GM21515 (cell line): Measurements from ENCODE around the gene RPL29.

ENCODE experiments used
- ATAC-seq: cut with Tn5 transposase; IDR thresholded peaks from one replicate; pipeline ENCODE4 v1.9.1; 2021; ENCODE audit not compliant: unreplicated experiment

The RPL29 gene

DNA sequence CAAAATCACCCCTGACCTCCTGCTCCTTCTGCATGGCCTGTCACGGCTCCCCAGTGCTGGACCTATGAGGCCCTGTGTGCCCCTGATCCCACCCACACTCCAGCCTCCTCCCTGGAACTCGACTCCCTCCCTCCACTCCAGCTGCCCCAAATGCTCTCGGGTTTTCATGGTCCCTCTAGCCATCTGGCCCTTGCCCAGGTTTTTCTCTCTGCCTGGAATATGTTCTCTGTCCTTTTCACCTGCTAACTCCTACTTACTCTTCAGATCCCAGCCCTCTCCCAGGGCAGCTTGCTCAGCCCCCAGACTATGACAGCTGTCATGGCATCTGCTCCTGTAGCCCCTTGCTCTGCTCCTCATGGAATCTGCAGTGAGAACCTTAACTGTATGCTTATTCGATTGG lies 30.3 kb upstream of the RPL29 start:
- ATAC-seq = no peak

DNA sequence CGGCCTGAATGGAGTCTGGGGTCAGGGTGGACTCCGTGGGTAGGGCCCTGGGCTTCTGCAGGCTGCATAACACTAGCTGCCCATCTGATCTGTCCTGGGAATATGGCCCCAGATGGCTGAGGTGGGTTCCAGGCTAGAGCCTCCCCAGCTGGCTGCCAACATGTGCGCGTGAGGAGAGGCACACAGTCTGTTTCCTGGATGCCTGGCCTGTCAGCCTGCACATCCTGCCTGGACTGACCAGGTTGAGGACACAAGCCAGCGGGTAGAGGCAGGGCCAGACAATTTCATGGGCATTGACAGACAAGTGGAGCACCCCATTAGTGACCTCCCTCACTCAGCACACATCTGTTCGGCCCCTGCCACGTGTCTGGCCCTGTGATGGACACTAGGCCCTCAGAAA lies 29.8 kb upstream of the RPL29 start:
- no peak for ATAC-seq

DNA sequence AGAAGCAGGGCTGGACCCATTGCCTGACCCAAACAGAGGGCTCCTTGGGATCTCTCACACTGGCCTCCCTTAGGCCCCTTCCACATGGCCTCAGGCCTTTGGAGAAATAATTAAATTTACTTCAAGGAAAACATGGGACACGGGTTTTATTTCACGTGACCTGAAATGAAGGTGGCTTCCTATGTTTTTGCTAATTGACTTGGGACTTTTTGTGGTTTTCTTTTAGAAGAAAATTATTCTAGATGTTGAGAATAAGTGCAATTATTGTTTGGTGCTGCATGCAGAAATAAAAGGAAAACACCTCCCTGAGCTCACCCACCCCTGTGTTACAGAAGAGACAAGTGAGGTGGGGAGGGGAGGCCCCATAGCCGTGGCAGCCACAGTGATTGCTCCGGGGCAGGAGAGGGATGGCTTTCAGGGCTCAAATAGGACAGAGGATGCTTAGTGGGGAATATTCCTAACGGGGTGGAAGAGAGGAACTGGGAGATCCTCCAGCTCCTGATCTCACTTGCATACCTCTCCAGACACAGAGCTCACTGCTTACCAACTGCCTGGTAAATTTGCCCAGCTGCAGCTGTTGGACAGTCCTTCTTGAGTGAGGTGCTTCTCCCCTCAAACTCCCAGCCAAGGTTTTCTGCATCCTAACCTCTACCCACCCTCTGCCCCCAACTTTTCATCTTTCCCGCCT lies 29.2 kb upstream of the RPL29 start:
- no peak for ATAC-seq

DNA sequence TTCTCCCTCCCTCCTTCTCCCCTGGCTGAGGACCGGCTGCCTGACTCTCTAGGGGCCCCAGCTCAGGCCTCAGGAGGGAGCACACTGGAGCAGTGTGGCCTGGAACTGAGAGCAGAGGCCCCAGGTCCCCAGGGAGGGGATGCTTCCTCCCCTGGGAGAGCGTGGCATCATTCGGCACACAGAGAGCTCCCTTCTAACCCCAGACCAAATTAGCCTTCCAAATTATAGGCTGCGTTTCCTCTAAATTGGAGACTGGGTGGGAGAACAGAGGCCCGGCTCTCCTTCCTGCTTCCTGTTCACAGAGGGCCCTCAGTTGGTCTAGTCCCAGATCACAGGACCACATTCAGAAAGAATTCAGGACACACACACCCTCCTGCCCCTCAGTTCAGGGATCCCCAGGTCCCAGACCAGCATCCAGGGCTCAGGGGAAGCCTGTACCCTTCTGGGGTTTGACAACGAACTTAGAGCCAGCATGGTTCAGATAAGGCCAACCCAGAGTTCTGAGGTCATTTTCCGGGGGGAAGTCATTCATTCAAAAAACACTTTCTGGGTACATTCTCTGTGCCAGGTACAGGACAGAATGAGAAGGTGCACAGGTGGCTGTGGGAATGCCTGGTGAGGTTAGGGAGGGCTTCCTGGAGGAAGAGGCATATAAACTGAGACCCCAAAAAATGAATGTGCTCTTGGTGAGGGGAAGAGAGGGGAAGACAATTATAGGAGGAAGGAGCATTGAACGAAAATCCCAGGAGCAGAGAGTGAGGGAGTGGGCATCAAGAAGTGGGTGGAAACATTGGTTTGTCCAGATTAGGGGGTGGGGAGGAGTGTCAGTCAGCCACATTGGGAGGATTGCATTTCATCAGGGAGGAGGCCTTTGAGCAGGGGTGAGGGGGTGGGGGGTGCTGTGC lies 28.4 kb upstream of the RPL29 start:
- peak; percentile 58 for ATAC-seq

DNA sequence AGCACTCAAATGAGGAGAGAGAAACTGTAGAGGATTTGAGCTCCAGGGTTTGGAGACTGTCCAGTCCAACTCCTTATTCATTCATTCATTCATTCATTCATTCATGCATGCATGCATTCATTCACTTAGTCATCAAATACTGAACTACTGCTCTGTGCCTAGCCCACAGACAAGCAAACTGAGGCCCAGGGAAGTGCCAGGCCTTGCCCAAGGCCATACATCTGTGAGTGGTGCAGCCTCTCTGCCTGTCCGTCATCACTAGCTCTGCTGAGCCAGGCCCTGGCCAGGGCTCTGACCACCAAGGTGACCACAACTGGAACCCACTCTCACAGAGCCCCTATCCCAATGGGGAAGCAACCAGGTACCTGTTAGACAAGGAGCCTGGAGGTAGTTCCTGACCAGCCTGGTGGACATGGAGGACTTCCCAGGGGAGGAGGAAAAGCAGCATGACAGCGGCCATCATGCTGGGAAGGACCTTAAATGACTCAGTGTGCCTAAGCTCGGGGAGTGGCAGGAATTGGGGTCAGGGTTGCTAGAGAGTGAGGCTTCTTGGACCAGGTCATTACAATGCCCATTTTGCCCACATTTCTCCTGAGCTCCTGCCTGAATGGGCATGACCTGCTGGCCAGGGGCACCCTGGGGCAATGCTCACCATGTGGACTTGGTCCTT lies 27.5 kb upstream of the RPL29 start:
- ATAC-seq = no peak

DNA sequence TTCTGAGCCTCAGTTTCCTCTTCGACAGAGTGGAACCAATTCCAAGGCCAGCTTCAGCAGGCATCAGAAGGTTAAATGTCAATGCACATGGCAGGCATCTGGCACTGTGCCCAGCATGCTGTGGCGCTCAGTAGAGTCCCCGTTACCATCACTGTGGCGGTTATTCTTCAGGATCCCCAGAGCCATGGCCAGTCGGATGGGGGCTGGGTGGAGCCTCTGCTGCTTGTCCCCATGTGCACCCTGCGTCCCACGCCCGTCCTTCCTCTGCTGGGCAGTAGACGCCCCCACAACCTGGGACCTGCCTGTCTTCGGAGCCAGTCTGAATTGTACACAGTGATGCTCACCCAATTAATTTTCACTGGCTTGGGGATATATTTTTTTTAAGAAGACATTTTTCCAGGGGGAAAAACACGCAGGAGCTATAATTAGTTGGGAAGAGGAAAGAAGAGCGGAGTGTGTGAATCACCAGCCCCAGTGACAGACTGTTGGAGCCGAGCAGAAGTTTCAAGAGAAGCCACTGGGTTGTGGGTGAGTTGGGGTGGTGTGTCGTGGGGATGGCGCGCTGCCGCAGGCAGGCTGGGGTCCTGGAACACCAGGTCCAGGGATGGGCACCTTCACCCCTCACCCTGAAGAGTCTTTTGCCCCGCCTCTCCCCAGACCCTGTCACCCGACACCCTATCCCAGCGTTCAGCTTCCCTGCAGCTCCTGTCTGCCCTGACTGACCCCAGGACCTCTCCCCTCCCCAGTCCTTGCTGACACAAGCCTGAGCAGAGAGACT lies 26.8 kb upstream of the RPL29 start:
- ATAC-seq = no peak

DNA sequence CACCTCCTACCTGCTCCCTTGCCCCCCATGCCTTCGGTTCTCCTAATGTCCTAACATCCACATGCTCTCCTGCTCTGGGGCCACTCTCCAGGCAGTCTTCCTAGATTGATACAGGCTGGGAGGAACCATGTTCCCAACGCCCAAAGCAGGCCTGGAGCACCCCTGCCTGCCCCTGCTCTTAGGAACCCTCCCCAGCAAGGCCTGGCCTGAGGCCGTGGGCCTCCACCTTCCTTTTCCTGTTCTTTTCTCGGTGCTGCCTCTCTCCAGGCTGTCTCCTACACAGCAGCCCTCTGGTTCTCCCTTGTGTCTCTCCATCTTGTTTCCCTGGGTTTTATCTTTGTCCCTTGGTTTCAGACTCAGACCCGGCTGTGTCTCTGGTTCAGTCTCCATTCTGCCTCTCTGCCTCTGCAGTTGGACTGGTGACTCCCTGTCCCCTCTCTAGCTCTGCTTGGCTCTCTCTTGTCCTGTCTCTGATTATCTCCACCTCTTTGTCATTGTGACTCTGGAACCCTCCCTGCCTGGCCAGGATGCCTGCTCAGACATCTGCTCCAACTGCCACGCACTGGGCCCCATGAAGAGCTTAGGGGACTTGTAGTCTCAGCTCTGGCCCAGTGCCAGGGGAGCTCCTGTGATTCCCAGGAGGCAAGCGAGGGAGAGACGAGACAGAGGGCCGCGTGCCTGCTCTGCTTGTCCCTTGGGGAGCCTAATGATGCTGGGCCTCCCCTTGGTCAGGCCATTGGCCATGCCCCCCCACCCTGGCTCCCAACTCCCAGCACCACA lies 26.0 kb upstream of the RPL29 start:
- no peak for ATAC-seq

DNA sequence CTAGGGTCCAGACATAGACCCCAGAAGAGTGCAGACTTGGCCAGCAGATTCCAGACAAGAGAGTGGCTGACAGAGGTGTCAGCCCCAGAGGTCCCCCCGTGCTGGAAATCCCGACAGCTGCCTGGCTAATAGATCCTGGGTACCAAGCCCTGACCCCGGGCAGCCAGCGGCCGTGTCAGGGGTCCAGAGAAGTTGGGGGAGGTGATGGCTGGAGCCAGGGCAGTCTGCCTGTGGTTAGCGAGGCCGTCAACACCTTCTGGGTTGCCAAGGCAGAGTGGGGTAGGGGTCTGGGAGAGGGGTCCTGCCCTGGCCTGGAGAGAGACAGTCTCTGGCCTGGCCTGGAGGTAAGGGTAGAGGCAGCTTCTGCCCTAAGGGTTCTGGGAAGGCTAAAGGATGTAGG lies 25.1 kb upstream of the RPL29 start:
- no peak for ATAC-seq

DNA sequence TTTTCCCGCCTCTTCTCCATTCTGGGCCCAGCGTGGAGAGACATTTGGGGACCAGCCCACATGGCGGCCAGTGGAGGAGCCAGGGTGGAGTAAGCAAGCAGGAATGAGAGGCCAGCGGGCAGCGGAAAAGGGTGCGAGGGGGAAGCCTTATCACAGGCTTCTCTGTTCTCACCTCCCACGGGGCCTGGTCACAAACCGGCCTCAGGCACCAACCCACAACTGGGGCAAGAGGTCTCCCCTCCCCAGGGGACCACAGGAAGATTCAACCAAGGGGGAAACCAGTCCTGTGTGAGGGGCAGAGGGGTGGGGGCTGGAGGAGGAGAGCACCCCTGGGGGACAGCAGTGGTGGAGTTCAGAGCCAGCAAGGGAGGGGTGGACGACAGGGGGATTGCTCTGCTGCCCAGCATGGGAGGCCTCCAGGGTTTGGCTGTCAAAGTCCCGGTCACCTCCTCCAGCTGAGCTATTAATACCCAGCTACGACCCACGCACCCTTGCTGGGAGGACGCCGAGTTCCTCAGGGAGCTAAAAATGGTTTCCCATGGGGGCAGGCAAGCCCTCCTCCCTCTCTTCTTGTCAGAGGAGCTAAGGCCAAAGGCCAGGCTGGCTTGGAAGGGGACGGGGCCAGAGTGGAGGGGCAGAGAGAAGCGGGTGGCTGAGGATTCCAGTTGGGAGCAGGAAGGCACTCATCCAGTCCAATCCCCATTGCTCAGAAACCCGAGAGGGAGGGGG lies 23.8 kb upstream of the RPL29 start:
- ATAC-seq = no peak

DNA sequence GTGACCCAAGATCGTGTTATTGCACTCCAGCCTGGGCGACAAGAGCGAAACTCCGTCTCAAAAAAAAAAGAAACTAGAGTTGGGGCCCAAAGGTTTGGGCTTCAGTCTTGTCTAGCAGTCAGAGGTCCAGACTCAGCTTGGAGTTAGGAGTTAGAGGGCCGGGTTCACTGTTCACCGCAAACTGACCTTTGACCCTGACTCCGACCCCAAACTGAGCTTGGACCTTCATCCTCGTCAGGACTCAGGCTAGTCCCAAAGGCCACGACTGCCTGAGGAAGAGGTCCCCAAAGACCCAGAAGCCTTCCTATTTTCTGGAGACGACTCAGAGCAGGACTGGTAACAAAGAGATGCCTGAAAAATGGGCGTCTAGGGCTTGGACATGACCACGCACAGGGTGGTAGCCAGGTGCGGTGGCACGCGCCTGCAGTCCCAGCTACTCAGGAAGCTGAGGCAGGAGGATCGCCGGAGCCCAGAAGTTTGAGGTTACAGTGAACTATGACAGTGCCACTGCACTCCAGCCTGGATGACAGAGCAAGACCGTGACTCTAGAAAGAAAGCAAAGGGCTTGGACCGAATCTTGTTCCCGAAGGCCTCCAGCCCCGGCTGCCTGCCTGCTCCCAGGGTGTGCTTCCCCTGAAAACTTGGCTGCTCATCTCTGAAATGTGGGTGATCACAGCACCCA lies 22.8 kb upstream of the RPL29 start:
- no peak for ATAC-seq

DNA sequence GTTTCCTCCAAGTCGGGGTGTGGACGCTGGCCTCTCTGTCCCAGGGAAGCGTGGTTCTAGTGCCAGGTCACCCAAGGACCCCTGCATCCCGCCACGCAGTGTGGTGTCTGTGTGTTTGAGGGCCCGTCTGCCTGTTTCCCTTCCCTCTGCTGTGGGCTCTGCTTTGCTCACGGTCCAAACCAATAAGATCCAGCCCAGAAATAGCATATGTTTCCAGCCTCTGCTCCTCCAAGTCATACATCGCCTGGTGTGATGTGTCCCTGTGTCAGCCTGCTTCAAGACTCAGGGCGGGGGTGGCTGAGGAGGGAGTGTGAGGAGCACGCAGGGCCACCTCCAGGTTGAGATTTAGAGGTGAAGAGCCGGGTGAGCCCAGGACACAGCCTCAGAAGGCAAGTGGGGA lies 21.9 kb upstream of the RPL29 start:
- ATAC-seq = no peak

DNA sequence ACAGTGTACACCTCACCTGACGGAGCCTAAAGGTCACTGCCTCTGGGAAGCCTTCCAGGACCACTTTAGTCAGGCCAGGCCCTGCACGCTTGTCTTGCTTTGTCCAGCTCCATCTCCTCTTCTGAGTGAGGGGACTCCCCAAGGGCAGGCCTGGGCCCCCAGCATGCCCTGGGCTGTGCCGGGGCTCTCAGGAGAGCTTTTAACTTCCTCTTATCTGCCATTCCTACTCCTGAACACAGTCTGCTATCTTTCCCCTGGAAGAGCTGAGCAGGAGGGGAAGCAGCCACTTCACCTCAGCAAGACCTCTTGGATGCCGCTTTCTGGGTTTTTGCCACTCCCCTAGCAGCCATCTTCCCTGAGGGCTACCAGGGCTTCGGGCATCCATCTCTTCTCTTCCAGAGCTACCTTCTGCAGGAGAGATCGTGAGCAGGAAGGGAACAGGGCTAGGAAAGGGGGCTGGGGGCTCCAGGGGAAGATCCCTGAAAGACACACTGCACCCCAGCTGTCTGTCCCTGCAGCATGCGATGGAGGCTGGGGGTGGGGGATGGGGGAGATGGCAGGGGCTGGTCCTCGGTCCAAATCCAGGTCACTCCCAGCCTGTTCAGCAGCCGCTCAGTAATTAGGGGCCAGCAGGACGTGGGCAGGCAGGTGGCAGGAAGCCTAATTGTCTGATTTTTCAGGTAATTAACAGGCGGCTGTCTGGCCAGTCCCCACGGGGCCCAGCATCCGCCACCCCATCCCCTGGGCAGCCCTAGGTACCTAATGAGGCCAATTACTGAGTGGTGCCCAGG lies 19.9 kb upstream of the RPL29 start:
- no peak for ATAC-seq

DNA sequence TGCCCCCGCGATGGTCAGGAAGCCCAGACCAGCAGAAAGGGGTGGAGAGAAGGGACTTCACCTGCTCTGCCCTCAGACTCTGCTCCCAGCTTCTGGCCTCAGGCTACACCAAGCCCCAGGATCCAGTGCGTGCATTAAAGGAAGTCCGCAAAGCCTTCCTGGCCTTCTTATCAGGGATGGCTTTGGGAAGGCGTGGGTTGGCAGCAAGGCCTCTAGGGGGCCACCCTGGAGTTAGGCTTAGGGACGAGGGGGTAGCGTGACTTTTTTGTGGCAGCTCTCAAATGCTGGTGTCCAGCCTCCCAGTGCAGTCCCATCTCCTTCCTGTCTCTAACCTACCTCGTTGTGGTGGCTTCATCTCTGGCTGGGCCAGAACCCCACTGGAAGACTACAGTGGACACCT lies 18.9 kb upstream of the RPL29 start:
- ATAC-seq = no peak

DNA sequence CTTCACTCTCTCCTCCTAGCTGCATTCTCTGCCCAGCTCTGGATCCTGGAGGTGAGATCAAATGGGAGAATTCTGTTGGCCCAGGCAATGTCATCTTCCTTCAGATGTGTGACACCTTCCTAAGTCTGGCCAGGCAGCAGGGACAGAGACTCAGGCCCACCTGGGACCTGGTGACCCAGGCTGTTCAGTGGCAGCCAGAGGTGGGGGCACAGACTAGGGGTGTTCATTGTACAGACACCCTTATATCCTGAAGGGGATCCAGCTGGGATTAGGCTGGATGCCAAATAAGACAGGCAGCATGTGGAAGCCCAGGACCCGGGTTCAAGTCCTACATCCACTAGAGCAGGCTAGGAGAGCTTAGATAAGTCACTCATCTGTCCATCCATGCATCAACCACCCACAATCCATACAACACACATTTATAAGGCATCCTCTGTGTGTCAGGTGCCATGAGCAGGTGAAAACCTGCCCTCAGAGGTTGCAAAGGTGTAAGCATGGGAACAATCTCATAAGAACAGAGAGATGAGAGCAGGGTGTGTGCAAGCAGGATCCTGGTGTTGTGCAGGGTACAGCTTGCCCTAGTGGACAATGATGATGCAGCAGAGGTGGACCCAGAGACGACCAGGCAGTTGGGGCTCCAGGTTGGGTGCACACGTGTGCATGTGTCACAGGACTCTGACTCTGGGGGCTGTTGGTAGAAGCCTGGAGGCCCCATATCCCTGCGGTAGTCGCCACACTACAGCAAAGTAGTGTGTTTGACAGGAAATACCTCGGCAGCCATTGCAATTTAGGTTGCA lies 18.3 kb upstream of the RPL29 start:
- ATAC-seq = no peak

DNA sequence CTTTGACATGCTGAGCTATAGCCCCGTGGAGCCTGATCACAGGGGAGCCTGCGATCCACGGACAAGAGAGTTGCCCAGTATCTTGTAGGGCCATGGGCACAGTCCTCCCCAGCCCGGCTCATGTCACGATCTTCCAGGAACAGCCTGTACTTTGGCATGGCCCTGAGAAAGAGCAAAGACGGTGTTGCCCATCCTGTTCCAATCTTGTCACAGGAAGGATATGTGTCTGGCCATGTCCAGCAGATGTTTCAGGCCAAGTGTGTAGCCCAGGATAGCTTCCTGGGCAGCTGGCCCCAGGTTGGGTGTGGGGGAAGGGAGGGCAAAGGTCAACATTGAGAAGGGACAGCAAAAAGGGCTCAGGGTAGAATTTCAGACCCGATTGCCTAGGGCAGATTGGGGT lies 17.0 kb upstream of the RPL29 start:
- ATAC-seq = no peak

DNA sequence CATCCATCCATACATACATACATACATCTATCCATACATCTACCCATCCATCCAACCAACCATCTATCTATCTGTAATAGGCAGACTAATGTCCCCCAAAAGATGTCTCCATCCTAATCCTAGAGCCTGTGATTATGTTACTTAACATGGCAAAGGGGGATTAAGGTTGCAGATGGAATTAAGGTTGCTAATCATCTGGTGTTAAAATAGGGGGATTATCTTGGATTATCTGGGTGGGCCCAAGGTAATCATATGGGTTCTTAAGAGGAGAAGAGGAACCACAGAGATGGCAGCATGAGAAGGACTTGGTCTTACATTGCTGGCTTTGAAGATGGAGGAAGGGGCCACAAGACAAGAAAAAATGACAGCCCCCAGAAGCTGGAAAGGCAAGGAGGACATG lies 14.7 kb upstream of the RPL29 start:
- no peak for ATAC-seq

DNA sequence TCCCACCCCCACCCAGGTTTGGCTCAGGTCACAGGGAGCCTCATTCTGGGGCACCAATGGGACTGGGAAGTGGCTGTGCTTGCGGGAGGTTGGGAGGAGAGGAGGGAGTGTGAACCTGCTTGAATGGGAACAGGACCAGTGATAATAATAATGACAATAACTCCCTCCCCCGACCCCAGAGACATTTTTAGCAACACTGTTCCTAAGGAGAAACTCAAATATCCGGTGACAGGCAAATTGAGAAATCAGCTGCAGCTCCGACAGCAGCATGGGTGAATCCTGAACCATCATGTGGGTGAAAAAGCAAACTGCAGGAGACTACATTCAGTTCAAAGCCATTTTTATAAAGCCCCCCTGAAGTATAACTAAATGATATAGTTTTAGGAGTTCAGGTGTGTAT lies 11.6 kb upstream of the RPL29 start:
- no peak for ATAC-seq

DNA sequence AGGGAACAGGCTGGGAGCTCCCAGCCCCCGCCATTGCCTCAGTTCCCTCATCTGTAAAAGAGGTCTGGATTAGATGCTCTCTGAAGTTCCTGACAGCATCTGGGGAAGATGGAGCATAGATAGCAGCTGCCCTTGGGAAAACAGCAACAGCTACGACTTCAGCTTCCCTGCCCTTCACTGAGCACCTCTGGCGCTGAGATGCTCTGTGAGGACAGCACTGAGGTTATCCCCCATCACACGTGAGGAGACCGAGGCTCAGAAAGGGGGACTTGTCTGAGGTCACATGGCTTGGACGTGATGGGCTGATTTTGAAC lies 11.1 kb upstream of the RPL29 start:
- no peak for ATAC-seq
